Measurements from ENCODE around the gene PSTPIP2.

DNA sequence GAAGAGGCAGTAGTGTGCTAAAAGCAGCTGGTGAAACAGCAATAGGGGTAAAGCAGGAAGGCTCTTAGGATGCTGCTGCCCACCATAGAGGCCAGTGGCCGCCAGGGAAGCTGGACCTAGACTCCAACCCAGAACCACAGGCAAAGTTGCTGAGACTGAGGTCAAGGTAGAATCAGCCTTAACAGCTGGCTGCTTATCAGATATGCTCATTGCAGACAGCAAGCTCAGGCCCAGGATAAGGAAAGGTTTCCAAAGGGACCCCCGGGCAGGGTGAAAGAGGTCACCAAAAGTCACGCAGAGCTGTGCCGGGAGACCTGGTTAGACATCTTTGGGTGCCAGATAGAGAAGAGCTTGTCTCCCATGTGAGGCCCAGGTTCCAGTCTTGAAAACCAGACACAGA lies 62.0 kb downstream of the PSTPIP2 start:
- no peak for TF ChIP-seq EZH2 (IDR thresholded peaks at IDR 0.05; ENCODE audit: insufficient read depth, poor library complexity, severe bottlenecking)
- TF ChIP-seq EZH2phosphoT487 (IDR thresholded peaks at IDR 0.05; ENCODE audit: insufficient read depth, low read depth): no peak
